HFFc6 (cell line): ENCODE measurements around the gene ABCA5. TPM values are rescaled to one million over a fixed set of nuclear protein-coding genes. Genes with fewer than 3 reads are reported as not detected.

Source experiments
- DNase-seq: peaks from one replicate; pipeline ENCODE4 v3.0.0-alpha.2; 2018
- H3K27ac Mint-ChIP-seq: 2 replicates; pipeline ENCODE4 v1.8.0; 2020; ENCODE audit warnings: mild to moderate bottlenecking, mixed read lengths
- H3K27me3 Mint-ChIP-seq: 2 replicates; pipeline ENCODE4 v1.8.0; 2021; ENCODE audit warnings: mild to moderate bottlenecking, moderate library complexity, mixed read lengths; ENCODE audit not compliant: insufficient read depth
- H3K36me3 Mint-ChIP-seq: 2 replicates; pipeline ENCODE4 v1.8.0; 2021; ENCODE audit warnings: low read depth, mixed read lengths
- H3K4me1 Mint-ChIP-seq: 2 replicates; pipeline ENCODE4 v1.8.0; 2020; ENCODE audit warnings: low read depth, mixed read lengths
- H3K4me3 Mint-ChIP-seq: 2 replicates; pipeline ENCODE4 v1.8.0; 2020; ENCODE audit warnings: mild to moderate bottlenecking, moderate library complexity, mixed read lengths
- H3K9me3 Mint-ChIP-seq: 2 replicates; pipeline ENCODE4 v1.8.0; 2020; ENCODE audit warnings: mild to moderate bottlenecking, mixed read lengths
- CTCF ChIP-seq: fragments of 200-600 bp; sonication (generic); IDR thresholded peaks from 2 replicates; pipeline ENCODE4 v1.5.0; 2021; ENCODE audit warnings: antibody characterized with exemption, mild to moderate bottlenecking
- total RNA-seq, 6 experiments: library from RNA; stranded (reverse); fragmentation: NEBNext Ultra II Directional; extraction: Animal tissue kit (Norgen Biotek cat#: 25700); gene quantifications; 2 replicates in 1 of 6; 3 replicates in 5 of 6; pipeline ENCODE4 v1.2.3, GENCODE V29; 2021

The ABCA5 gene
- total RNA-seq, 6 experiments from 2014 or later, result 4.7 to 8.5 (median 5.3) TPM

- TF ChIP-seq CTCF, result no peak
- no peak for DNase-seq
- Mint-ChIP-seq H3K9me3 (no peaks in the 10 kb centered on the region), H3K27me3 (peaks cover 2% of the 10 kb centered on the region; the same call in 1 of the 2 replicates), H3K4me3 (no peak overlapping the region), H3K27ac (no peak overlapping the region), H3K4me1 (no peaks in the 10 kb centered on the region), H3K36me3 (no peaks in the 10 kb centered on the region)
Observed at GRCh38 chr17:69222707-69223258, 104.2 kb downstream of the ABCA5 start.

DNA sequence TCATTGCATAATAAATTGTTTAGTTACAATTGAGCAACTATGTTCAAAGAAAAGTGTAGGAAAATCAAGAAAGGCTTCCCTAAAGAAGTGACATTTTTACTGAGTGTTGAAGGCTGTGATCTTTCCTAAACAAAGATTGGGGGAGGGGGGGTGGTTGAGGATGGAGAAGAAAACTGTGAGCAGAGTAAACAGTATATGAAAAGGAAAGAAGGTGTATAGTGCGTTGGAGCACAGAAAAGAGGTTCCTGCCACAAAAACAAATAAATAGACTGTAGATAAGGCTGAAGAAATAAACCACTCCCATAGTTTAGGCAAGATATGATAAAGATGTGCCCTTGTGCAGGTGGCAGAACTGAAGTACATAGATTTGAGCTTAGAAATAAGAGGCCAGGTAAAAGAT lies 106.8 kb downstream of the ABCA5 start:
- Mint-ChIP-seq H3K9me3 (no peaks in the 10 kb centered on the region), H3K4me3 (no peak overlapping the region), H3K4me1 (no peaks in the 10 kb centered on the region), H3K36me3 (no peaks in the 10 kb centered on the region), H3K27ac (no peak overlapping the region), H3K27me3 (peaks cover 2% of the 10 kb centered on the region; the same call in 1 of the 2 replicates)
- TF ChIP-seq CTCF, result no peak
- no peak for DNase-seq

- Mint-ChIP-seq H3K4me3 (no peak overlapping the region), H3K9me3 (no peaks in the 10 kb centered on the region), H3K4me1 (no peaks in the 10 kb centered on the region), H3K27ac (no peak overlapping the region), H3K27me3 (peaks cover 2% of the 10 kb centered on the region; the same call in 1 of the 2 replicates), H3K36me3 (no peaks in the 10 kb centered on the region)
- no peak for DNase-seq
- TF ChIP-seq CTCF, result no peak
Observed at GRCh38 chr17:69218986-69219385, 107.9 kb downstream of the ABCA5 start.

DNA sequence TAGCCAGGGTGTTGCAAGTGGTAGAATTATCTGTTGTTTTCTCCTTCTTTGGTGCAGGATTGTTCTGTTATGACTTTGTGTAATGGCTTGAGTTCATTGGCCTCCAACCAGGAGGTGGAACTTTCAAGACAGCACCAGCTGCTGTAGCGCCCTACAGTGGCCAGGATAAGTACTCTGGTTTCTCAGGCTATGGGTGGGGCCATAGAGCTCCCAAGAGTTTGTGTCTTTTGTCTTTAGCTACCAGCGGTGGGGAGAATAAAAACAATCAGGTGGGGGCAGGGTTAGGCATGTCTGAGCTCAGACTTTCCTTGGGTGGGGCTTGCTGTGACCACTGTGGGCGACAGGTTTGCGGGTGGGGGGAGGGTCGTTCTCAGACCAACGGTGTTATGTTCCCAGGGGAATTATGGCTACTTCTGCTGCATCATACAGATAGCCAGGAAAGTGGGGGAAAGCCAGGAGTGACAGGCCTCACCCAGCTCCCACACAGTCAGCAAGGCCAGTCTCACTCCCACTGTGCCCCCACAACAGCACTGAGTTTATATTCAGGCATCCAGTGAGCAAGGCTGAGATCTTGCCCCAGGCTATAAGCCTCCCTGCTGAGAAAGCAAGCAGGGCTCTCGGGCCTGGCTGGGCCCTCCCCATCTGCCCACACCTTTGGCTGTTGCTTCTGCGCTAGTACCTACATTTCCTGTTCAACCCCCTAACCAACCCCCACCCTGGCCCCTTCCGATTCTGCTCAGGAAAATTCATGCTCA lies 113.7 kb downstream of the ABCA5 start:
- TF ChIP-seq CTCF, result no peak
- no peak overlapping the region for H3K27ac Mint-ChIP-seq
- H3K4me1 Mint-ChIP-seq, result no peaks in the 10 kb centered on the region
- no peak for DNase-seq
- no peaks in the 10 kb centered on the region for H3K27me3 Mint-ChIP-seq
- no peaks in the 10 kb centered on the region for H3K36me3 Mint-ChIP-seq
- H3K9me3 Mint-ChIP-seq, result 0 out of 2 replicates have a peak, but pooled peaks cover 4% of the 10 kb centered on the region
- no peak overlapping the region for H3K4me3 Mint-ChIP-seq

DNA sequence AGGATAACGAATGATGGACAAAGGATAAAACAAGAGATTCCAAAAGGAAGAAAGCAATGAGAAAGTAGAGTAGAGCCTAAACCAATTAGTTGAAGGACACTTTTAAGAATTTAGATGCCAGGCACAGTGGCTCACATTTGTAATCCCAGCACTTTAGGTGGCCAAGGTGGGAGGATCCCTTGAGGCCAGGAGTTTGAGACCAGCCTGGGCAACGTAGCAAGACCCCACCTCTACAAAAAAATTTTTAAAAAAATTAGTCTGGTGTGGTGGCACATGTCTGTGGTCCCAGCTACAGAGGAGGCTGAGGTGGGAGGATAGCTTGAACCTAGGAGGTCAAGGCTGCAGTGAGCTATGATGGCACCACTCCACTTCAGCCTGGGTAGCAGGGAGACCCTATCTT lies 118.3 kb downstream of the ABCA5 start:
- Mint-ChIP-seq H3K9me3 (0 out of 2 replicates have a peak, but pooled peaks cover 4% of the 10 kb centered on the region), H3K36me3 (no peaks in the 10 kb centered on the region), H3K27me3 (no peaks in the 10 kb centered on the region), H3K27ac (no peak overlapping the region), H3K4me1 (no peaks in the 10 kb centered on the region), H3K4me3 (no peak overlapping the region)
- no peak for TF ChIP-seq CTCF
- DNase-seq, result no peak
